GM18861 (cell line): Measurements from ENCODE around the gene TAF1B.

ENCODE experiments used
- ATAC-seq: cut with Tn5 transposase; IDR thresholded peaks from one replicate; pipeline ENCODE4 v1.9.1; 2021; ENCODE audit not compliant: unreplicated experiment

TAF1B gene

GRCh38 chr2:9982891-9983290 lies 139.6 kb downstream of the TAF1B start:
- ATAC-seq, result no peak

- no peak for ATAC-seq
These were observed 140.3 kb downstream of the TAF1B start for GRCh38 chr2:9983401-9984216.
